Amniotic epithelial cell (primary cell): ENCODE results near the gene DISC1.
A peak's percentile ranks its signal among the peaks of the same experiment; 100 is the strongest.
"Not testable (repeated sequence)": the region's sequence is repeated elsewhere in the genome, so short reads cannot be mapped to it uniquely, and the experiment has no call there.

Experiments
- DNase-seq: peaks from one replicate; pipeline ENCODE4 v3.0.0-alpha.2; 2010; ENCODE audit warnings: low read depth

DISC1 gene

DNA sequence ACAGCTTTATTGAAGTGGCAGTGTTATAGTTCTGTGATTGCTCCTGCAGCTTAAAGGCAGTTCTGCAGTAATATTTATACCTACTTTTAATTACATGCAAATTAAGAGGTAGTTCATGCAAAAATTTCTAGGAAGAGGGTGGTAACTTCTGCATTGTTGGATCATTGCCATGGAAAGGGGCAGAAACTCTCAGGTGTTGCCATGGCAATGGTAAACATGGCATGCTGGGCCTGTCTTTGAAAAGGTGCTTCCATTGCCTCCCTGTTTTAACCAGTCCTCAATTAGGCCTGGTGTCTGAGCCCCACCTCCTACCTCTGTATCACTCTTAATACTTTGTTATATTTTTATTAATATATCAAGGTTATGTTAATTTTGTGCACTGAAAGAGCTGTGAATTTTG, 104.7 kb downstream of the DISC1 start:
- no peak for DNase-seq

DNA sequence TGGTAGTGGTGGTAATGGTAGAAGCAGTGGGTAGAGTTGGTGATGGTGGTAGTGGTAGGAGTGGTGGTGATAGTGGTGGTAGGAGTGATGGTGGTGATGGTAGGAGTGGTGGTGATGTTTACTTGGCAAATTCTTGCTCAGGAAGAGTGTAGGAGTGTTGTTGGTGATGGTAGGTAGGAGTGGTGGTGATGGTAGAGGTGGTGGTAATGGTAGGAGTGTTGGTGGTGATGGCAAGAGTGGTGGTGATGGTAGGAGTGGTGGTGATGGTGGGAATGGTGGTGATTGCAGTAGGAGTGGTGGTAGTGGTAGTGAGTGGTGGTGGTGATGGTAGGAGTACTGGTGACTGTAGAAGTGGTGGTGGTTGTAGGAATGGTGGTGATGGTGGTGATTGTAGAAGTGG, 106.5 kb downstream of the DISC1 start:
- no peak for DNase-seq

DNA sequence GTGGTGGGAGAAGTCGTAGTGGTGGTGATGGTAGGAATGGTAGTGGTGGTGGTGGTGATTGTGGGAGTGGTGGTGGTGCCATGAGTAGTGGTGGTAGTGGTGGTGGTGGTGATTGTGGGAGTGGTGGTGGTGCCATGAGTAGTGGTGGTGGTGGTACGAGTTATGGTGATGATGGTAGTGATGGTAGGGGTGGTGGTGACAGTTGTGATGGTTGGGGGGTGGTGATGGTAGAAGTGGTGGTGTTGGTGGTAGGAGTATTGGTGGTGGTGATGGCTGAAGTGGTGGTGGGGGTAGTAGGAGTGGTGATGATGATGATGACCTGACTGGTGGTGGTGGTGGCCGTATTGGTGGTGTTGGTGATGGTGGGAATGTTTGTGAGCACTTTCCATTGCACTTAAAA, 107.1 kb downstream of the DISC1 start:
- DNase-seq: no peak

DNA sequence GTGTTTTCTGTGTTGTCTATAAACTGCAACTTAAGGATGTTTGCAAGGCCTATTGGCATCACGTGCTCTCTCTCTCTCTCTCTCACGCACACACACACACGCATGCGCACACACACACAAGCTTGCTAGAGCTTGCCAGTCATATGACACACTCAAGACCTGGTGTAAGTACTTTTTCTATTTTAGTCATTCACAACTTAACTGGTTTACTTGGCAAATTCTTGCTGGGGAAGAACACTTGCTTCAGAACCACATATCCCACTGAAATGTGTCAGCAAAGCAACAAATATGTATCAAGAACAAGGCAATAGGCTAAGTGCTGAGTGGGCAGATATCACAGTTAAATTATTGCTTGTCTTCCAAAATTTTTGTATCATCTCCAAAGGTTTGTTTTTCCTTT, 107.8 kb downstream of the DISC1 start:
- peak; percentile 28 for DNase-seq

DNA sequence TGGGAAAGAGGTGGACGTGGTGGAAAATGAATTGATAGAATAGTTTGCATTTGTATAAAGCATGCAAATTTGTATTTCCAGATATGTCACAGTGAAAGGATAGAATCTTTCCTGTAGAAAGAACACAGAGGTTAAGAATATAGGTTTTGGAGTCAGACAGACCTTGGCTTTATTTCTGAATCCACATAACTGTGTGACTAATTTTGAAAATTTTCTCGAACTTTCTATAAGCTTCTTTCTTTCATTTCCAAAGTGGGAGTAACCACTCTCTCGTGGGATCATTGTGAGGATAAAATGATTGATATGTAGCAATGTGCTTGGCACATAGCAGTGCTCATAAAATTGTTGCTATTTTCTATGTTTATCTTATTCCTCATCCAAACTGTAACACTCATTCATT, 108.8 kb downstream of the DISC1 start:
- no peak for DNase-seq

DNA sequence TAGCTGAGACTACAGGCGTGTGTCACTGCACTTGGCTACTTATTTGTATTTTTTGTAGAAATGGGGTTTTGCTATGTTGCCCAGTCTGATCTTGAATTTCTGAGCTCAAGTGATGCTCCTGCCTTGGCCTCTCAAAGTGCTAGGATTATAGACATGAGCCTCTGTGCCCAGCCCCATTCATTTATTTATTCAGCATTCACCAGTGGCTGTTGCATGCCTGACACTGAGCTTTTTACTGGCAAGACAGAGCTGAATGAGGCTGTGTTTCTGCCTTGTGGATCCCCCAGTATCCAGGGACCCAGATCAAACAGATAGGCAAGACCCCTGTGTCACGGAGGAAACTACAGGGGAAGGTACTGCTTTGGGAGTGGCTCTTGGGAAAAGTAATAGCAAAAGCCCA, 109.4 kb downstream of the DISC1 start:
- DNase-seq: no peak

DNA sequence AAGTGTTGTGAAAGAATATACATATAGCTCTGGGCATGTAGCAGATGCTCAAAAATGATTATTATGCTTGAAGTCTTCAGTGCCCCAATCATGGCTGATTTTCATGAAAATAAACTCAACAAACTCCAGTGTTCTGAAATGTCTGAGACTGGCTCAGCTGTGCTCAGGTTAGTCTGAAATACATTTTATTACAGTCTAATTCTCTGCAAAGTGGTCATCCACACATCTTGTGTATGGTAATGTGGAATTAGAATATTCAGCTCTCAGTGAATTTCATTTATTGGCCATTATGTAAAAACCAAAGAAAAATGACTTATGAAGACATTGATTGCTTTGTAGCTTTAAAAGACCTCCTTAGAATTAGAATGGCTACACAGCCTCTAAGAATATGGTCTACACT, 109.9 kb downstream of the DISC1 start:
- DNase-seq: no peak

DNA sequence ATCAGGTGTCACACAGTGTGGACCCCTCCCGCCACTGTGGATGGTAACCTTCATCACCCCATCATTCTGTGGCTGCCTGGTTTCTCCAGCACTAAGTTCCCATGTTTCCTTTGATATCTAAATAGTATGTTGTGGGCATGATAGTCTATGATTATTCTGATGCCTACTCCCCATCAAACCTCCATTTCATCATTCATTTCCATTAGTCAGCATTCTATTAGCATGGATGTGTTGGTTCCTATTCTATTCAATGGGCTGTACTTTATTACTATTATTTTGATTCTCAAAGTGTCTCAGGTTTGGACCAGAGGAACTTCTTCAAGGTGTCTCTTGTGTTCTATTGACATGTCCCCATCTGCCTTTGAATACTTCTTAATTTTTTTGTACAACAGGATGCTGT, 112.0 kb downstream of the DISC1 start:
- DNase-seq: no peak

DNA sequence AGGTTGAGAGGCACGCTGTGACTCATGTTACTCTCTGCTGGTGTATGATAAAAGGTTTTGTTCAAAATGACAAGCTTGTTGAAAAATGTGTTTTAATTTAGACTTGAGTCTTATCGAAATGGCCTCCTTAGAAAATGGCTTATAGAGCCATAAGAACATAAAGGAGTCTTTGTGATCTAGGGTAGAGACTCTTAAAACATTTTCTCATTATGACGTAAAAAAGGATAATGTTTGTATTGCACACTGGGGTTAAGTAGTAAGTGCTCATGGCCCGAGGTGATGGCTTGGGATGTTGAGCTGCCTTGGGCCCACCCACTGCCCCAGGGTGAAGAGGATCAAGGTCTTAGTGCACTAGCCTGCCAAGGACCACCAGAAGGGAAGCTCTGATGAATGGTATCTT, 117.4 kb downstream of the DISC1 start:
- DNase-seq: no peak

DNA sequence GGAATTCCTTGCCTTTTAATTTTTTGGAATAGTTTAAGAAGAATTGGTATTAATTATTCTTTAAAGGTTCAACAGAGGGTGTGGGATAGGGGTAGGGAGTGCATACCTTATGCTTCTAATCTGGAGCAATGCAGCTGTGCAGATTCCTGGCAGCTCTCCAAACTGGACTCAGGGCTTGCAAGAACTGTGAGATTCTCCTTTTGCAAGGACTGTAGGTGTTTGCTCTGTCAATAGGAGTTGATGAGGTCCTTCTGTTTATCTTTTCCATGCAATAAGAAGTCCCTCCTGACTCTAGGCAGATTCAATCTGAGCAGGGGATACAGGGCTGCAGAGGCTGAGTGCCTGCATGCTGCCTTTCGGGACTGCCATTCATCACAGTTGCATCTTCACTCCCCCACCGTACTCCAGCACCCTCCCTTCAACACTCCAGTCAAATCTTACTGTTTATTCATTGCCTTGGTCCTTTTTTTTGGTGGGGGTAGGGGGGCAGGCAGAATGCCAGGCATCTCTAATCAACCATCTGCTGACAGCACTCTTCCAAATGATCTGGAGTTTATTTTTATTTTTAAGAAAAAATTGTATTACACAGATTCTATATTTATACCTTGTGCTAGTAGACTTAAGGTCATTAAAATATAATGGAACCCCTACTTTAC, 122.3 kb downstream of the DISC1 start:
- DNase-seq: no peak

DNA sequence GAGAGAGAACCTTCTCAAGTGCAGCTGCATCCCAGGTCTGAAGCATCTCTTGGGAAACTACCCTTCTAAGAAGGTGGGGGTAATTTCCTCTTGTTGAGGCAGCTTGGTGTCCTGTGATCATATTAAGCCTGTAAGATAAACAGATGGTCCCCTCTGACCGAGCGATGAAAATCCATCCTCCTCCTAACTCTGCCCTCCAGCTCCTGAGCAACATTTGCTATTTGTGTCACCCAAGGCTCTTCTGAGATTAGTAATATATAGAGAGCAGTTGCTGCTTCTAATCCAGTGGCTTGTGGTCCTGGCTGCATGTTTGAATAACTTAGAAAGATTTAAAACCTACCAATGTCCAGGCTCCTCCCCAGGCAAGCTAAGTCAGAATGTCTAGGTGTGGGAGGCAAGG, 123.7 kb downstream of the DISC1 start:
- no peak for DNase-seq

DNA sequence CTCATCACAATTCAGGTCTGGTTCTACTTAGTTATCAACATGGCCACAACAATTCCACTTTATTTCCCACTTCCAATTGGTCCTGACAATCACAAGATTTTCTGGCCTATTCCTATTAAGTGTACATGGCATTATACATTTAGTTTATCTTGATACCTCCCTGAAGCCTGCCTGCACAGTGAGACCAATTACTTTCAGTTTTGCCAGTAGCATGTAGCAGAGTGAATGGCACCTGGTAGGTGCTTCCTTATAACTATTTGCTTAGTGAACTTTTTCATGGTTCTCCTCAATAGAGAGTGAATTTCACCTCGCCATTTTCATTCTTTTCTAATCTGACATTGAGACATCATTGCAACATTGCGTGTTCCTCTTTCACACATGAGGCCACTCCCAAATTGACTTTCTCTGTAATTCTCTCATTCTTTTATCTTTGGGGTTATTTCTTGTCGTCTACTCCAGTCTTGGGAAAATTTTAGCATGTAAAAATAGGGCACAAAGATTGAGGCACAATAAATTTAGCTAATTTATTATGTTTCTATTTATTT, 124.3 kb downstream of the DISC1 start:
- peak; percentile 6 for DNase-seq

DNA sequence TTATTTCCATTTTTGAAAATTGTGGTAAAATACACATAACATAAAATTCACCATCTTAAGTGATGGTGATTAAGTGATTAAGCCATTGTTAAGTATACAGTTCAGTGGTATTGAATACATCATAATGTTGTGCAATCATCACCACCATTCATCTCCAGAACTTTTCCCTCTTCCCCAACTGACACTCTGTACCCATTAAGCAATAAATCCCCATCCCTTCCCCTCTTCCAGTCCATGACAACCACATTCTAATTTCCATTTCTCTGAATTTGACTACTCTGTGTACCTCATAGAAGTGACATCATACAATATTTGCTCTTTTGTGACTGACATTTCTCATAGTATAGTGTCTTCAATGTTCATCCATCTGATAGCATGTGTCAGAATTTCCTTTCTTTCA, 124.8 kb downstream of the DISC1 start:
- DNase-seq: peak; percentile 13

DNA sequence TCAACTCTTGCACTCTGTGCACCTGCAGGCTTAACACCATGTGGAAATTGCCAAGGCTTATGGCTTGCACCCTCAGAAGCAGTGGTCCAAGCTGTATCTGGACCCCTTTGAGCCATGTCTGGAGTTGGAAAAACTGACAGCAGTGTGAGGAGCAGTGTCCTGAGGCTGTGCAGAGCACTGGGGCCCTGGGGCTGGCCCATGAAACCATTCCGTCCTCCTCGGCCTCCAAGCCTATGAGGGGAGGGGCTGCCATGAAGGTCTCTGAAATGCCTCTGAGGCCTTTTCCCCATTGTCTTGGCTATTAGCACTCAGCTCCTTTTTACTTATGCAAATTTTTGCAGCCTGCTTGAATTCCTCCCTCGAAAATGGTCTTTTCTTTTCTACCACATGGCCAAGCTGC, 126.7 kb downstream of the DISC1 start:
- no peak for DNase-seq

DNA sequence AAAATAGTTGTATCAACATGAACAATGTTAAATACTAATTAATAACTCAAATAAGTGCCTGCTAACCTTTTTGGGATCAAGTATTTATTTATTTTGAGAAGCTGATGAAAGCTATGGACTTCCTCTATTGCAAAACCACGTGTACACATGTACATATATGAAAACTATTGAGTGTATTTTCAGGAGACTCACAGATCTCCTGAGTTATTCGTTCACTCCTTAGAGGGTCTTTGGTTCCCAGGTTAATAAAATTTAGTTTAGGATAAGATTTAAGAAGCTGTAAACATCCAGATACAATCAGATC, 130.5 kb downstream of the DISC1 start:
- DNase-seq: no peak

DNA sequence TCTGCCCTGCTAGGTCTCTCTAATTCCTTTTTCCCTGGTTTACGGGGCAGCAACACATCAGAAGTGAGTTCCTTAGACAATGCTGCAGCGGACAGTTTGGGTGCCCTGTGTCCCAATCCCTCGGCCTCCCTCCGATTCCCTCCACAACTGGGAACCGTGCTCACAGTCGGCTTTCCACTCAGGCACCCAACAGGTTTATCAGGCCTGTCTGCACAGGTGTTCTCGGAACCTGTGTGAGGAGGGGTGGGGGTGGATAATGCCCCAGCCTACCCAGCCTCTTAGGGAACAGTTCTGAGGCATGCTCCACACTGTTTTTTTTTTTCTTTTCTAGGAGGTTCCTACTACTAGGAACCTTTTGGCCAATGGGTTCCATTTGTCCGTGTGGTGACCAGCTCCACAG, 131.2 kb downstream of the DISC1 start:
- no peak for DNase-seq

DNA sequence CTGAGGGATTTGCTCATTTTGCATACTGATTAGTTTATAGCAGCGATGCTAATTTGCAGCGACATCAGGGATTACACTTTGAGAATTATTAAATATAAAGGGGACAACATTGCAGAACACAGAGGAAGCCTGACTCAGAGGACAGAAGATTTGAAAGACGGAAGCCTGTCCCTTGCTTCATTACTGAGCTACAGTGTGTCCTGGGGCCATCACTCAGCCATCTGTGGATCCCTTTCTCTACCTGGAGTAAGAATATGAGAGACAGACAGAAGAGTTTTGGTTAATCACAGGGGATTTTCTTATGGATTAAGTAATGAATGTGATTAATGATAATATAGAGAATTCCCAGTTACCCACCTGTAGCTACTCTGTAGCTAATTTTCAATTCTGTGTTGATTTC, 134.7 kb downstream of the DISC1 start:
- DNase-seq: no peak

DNA sequence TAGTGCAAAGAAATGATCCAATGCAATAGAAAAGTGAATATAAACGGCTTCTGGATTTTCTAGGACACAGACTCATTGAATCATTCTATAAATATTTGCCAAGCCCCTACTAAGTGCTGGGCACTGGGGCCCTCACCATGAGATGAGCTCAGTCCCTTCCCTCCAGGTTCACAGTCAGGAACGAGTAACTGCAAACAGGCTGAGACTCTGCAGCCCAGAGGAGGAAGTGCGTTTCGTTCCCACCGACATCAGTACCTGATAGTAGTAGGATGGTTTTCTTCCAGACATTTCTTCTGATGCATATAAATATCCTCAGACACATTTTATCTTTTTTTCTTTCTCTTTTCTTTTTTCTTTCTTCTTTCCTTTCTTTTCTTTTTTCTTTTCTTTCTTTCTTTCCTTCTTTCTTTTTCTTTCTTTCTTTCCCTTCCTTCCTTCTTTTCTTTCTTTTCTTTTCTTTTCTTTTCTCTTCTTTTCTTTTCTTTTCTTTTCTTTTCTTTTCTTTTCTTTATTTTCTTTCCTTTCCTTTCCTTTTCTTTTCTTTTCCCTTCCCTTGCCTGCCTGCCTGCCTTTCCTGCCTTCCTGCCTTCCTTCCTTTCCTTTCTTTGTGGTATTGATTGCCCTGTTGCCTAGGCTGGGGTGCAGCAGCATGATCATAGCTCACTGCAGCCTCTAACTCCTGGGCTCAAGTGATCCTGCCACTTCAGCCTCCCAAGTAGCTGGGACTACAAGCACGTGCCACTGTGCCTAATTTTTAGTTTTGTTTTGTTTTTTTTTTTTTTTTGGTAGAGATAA, 135.4 kb downstream of the DISC1 start:
- DNase-seq: no peak

DNA sequence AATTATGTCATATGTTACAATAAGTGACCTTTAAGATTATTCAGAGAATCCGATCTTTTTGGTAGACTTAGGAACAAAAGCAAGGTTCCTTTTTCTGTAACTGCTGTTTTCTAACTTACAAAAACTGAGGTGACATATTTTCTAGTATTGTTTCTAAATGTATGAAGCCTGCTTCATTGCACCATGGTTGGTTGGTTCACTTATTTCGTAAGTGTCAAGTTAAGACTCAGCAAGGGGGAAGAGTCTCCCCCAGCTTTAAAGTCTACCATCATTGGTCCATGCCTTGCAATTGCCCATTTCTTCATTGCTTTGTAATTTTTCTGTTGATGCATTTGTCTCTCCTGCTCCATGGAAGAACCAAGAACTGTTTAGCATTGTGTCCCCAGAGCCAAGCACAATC, 136.9 kb downstream of the DISC1 start:
- DNase-seq: no peak

DNA sequence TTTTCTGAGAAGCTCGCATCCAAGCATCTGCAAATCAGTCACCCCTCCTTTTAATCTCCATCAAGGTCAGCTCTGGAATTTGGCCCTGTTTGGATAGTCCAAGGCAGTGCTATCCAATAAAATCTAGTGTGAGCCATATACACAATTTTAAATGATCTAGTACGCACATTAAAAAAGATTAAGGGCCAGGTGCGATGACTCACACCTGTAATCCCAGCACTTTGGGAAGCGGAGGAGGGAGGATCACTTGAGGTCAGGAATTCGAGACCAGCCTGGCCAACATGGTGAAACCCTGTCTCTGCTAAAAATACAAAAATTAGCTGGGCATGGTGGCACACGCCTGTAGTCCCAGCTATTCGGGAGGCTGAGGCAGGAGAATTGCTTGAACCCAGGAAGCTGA, 139.2 kb downstream of the DISC1 start:
- not testable (repeated sequence) for DNase-seq

DNA sequence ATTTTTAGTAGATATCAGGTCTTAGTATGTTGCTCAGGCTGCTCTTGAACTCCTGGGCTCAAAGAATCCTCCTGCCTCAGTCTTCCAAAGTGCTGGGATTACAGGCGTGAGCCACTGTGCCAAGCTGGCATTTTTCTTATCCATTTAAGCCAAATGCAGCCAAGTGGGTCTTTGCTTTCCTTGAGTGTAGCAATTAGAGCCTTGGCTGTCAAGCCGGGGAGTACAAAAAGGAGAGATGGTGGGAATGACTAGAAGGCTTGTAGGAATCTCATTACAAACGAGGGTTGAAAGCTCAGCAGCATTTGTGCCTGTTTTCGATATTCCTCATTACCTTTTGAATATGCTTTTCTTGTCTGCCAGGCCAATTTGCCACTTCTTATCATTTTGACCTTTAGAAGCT, 140.9 kb downstream of the DISC1 start:
- DNase-seq: no peak

DNA sequence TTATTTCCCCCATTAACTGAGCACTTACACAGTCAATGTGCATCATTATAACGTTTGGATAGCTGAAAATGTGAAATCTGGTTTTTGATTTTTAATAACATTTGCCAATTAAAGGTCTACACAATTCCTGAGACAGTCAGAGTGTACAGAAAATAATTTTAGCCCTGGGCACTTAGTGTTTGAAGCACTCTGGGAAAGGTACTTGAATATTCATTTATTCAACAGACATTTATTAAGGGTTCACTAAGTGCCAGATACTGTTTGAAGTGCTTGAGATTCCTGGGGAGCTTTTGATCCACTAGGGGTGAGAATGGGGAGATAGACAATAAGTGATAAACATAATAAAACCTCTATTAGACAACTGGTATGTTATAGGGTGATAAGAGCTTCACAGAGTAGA, 141.8 kb downstream of the DISC1 start:
- DNase-seq: no peak

DNA sequence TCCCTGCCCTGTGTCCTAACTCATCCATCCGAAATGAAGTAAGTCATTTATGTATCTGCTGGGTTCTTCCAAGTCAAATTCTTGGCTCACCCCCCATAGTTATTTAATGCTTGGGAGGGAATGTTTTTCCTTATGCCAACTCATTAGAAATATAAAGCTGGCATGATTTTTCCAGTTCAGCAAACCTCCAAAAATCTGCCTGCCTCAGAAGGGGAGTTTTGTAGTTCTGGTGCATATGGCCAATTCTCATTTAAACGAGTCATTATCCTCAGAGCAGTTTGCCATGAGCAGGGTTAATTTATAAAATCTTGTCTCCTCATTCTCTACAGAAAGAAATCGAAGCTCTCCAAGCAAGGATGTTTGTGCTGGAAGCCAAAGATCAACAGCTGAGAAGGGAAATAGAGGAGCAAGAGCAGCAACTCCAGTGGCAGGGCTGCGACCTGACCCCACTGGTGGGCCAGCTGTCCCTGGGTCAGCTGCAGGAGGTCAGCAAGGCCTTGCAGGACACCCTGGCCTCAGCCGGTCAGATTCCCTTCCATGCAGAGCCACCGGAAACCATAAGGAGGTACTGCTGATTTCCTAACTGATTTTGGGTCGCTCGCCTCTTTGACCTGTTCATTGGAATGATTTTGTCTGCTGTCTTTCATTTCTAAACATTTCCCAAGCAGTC, 144.1 kb downstream of the DISC1 start:
- DNase-seq: no peak
